Uterus (tissue), 2 donors: Measurements from ENCODE around the gene CD200R1L.

ENCODE experiments used
- POLR2A ChIP-seq, 2 donors: fragments of 450-650 bp; IDR thresholded peaks; one replicate each; pipeline ENCODE4 v1.6.1; 2016; ENCODE audit warnings: antibody characterized with exemption in 2 of 2, mild to moderate bottlenecking in 1 of 2, moderate library complexity in 1 of 2
- TF ChIP-seq, protein P1 (sequence below), 4 experiments: fragments of 200-600 bp in 2 of 4; fragments of 450-650 bp in 2 of 4; sonication (generic) in 2 of 4; IDR thresholded peaks; one replicate each; pipeline ENCODE4 v1.5.1; 2016 to 2019; ENCODE audit warnings: antibody characterized with exemption in 4 of 4, mild to moderate bottlenecking in 2 of 4, moderate library complexity in 1 of 4

DNA sequence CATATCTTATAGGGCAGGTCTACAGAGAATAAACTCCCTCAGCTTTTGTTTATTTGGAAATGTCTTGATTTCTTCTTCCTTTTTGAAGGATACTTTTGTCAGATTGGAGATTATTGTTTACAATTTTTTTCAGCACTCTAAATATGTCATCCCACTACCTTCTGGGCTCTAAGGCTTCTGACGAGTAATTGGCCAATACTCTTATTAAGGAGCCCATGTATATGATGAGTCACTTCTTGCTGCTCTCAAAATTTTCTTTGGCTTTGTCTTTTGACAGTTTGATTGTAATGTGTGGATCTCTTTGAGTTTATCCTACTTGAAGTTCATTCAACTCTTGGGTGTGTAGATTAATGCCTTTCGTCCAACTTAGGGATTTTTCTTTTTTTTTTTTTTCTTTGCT is 28.9 kb upstream of the CD200R1L start:
- TF ChIP-seq, protein P1, sequence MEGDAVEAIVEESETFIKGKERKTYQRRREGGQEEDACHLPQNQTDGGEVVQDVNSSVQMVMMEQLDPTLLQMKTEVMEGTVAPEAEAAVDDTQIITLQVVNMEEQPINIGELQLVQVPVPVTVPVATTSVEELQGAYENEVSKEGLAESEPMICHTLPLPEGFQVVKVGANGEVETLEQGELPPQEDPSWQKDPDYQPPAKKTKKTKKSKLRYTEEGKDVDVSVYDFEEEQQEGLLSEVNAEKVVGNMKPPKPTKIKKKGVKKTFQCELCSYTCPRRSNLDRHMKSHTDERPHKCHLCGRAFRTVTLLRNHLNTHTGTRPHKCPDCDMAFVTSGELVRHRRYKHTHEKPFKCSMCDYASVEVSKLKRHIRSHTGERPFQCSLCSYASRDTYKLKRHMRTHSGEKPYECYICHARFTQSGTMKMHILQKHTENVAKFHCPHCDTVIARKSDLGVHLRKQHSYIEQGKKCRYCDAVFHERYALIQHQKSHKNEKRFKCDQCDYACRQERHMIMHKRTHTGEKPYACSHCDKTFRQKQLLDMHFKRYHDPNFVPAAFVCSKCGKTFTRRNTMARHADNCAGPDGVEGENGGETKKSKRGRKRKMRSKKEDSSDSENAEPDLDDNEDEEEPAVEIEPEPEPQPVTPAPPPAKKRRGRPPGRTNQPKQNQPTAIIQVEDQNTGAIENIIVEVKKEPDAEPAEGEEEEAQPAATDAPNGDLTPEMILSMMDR (IDR thresholded peaks at IDR 0.05), result no peak
- TF ChIP-seq POLR2A (IDR thresholded peaks at IDR 0.05), result no peak
